Activated CD4-positive, alpha-beta T cell treated with anti-CD3 and anti-CD28 coated beads, Interleukin-2, amount 10 ng/mL, durations not matched to agents 7 days and 5 days (primary cell): Measurements from ENCODE around the gene LCN9. TPM values are rescaled to one million over a fixed set of nuclear protein-coding genes. Genes with fewer than 3 reads are reported as not detected.

ENCODE experiments used
- CTCF ChIA-PET: fragments of 350-600 bp; sonication (Branson Sonifier 250); formaldehyde crosslinking; loops from one replicate; lab custom pipeline; 2021; ENCODE audit warnings: antibody characterized with exemption; lab: Charles Lee
- POLR2A ChIA-PET: fragments of 350-600 bp; sonication (Branson Sonifier 250); formaldehyde crosslinking; loops from one replicate; lab custom pipeline; 2021; ENCODE audit warnings: antibody characterized with exemption; lab: Charles Lee
- DNase-seq: peaks from one replicate; pipeline ENCODE4 v3.0.0-alpha.2; 2020
- H3K27ac Mint-ChIP-seq: one replicate; pipeline ENCODE4 v1.8.0; 2021; ENCODE audit warnings: mild to moderate bottlenecking, moderate library complexity, mixed read lengths
- H3K27me3 Mint-ChIP-seq: one replicate; pipeline ENCODE4 v1.8.0; 2021; ENCODE audit warnings: mixed read lengths
- H3K36me3 Mint-ChIP-seq: one replicate; pipeline ENCODE4 v1.8.0; 2021; ENCODE audit warnings: low read depth, mixed read lengths
- H3K4me1 Mint-ChIP-seq: one replicate; pipeline ENCODE4 v1.8.0; 2021; ENCODE audit warnings: mixed read lengths
- H3K4me3 Mint-ChIP-seq: one replicate; pipeline ENCODE4 v1.8.0; 2021; ENCODE audit warnings: mild to moderate bottlenecking, moderate library complexity, mixed read lengths
- H3K9me3 Mint-ChIP-seq: one replicate; pipeline ENCODE4 v1.8.0; 2021; ENCODE audit warnings: mixed read lengths
- total RNA-seq, 2 experiments: library from RNA; stranded (reverse); gene quantifications; one replicate each; pipeline ENCODE4 v1.2.3, GENCODE V29; 2021

Gene LCN9
- total RNA-seq, 2 experiments from 2014 or later: not detected

DNA sequence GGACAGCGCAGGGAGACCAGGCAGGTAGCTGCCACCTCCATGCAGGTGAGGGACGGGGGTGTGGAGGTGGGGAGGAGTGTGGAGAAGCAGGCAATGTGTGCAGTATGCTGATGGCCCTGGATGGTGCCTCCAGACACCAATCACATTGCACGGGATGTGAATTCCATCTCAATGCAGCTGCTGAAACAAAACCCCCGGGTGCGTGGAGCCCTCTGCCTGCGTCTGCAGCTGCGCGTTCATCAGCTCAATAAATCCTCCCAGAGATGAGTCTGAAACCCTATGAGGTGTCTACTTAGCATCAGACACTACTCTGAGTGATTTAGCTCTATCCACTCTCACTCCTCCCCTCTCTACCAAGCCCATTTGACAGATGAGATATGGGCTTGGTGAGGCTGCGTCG lies 25.9 kb downstream of the LCN9 start:
- ChIA-PET CTCF (no interaction called here), POLR2A (no interaction called here)
- Mint-ChIP-seq H3K27ac (no peak overlapping the region), H3K27me3 (no peaks in the 10 kb centered on the region), H3K4me3 (no peak overlapping the region), H3K36me3 (no peaks in the 10 kb centered on the region), H3K9me3 (no peaks in the 10 kb centered on the region), H3K4me1 (no peaks in the 10 kb centered on the region)
- no peak for DNase-seq

DNA sequence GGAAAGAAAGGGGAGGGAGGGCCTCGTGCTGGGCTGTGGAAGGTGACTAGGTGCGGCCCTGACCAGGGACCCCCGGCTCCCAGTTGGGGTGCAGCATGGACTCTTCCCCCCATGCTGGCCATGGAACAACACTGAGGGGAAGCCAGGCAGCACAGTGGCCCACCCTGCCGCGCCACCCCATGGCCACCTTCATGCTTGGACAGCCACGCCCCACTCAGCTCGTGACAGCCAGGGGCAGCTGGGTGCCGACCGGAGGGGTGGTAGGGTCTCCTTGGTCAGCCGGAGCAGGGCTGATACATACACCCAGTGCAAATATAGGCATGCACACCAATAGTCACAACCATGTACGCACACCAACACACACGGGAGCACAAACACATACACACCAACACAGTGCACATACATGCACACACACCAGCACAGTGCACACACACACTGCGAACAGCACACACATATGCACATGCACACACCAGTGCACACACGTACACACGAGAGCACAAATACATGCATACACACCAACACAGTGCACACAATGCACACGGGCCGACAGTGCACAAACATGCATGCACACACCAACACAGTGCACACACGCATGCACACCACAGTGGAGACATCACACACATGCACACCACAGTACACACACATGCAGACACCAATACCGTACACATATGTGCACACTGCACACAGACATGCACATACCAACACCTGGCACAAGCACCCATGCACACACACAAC lies 27.9 kb downstream of the LCN9 start:
- H3K4me3 Mint-ChIP-seq: no peak overlapping the region
- DNase-seq: no peak
- H3K27me3 Mint-ChIP-seq: no peaks in the 10 kb centered on the region
- H3K27ac Mint-ChIP-seq: no peak overlapping the region
- no peaks in the 10 kb centered on the region for H3K9me3 Mint-ChIP-seq
- ChIA-PET CTCF (no interaction called here), POLR2A (no interaction called here)
- no peaks in the 10 kb centered on the region for H3K4me1 Mint-ChIP-seq
- no peaks in the 10 kb centered on the region for H3K36me3 Mint-ChIP-seq

DNA sequence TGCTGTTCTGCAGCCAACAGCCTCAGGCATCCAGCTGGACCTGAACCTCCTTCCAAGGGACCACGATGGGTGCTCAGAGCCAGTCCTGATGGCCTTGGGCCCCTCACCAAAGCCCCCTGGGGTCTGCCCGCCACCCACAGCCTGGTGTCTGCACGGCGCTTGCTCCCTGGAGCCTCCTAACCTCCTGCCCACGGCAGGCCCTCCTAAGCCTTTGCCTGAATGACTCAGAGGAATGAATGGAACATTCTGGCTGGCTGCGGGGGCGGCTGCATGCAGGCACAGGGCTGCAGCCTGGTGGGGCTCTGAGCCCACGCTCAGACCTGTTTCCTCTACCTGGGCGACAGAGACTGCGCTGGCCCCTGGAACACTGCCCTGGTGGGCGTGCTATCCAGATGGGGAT lies 29.3 kb downstream of the LCN9 start:
- no peak for DNase-seq
- H3K4me1 Mint-ChIP-seq: no peaks in the 10 kb centered on the region
- no peak overlapping the region for H3K27ac Mint-ChIP-seq
- no peaks in the 10 kb centered on the region for H3K36me3 Mint-ChIP-seq
- no peaks in the 10 kb centered on the region for H3K9me3 Mint-ChIP-seq
- ChIA-PET POLR2A (no interaction called here), CTCF (no interaction called here)
- H3K4me3 Mint-ChIP-seq: no peak overlapping the region
- H3K27me3 Mint-ChIP-seq: no peaks in the 10 kb centered on the region

DNA sequence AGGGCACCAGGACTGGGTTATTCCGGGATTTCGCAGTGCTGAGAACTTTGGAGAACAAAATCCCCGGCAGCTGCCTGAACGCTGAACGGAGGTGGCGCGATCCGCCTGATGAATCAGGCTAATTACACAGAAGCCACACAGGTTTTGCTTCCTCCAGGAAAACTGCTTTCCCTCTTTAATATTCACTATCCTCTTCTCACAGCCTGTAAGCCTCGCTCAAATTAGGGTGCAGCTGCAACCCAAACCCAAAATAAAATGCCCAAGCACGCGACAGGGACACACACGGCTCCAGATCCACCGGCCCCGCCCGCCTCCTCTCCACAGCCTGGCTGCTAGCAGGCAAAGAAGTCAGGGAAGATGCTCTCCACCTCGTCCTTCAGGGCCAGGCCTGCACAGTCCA lies 30.2 kb downstream of the LCN9 start:
- ChIA-PET CTCF (no interaction called here), POLR2A (no interaction called here)
- Mint-ChIP-seq H3K27me3 (no peaks in the 10 kb centered on the region), H3K4me1 (no peaks in the 10 kb centered on the region), H3K36me3 (no peaks in the 10 kb centered on the region), H3K27ac (no peak overlapping the region), H3K4me3 (no peak overlapping the region), H3K9me3 (no peaks in the 10 kb centered on the region)
- DNase-seq: no peak

DNA sequence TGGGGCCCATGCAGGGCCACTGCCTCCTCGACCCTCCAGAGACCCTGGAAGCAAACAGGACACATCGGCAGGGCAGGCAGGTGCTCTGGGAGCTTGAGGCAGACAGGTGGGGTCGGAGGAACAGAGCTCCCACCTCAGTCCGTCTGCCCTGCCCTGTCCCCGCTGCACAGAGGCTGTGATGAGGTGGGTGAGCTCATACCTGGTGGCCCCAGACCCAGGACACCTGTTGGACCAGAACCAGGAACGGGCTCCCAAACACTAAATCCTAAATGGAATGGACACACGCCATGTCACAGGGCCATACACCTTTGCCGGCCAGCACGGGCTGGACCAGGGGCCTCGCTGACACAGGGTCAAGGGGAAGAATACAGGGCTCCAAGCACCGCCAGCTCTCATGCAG lies 30.7 kb downstream of the LCN9 start:
- no peak for DNase-seq
- H3K4me3 Mint-ChIP-seq: no peak overlapping the region
- CTCF ChIA-PET: no interaction called here
- no peak overlapping the region for H3K27ac Mint-ChIP-seq
- POLR2A ChIA-PET: interaction anchor here (0.6 kb wide), 1 partner anchor 447 kb away, joined by 3 read pairs; no protein-coding TSS in a partner anchor
- H3K36me3 Mint-ChIP-seq: no peaks in the 10 kb centered on the region
- H3K4me1 Mint-ChIP-seq: no peaks in the 10 kb centered on the region
- no peaks in the 10 kb centered on the region for H3K27me3 Mint-ChIP-seq
- no peaks in the 10 kb centered on the region for H3K9me3 Mint-ChIP-seq

DNA sequence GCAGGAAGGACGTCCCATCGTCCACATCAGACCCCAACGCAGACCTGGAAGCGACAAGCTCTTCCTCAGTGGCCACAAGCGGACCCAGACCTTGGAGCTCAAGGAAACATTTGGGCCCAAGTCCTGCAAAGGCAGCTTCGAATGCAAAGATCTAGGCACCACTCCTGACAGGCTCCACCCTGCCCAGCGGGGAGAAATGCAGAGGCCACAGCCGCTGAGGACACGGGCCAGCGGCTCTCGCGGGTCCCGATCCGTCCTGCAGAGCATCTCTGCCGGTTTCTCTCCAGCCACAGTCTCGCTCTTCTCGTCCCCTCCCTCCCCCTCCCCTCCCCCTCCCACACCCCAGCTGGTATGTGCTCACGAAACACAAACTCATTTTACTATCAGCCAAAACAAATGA lies 31.3 kb downstream of the LCN9 start:
- Mint-ChIP-seq H3K27ac (no peak overlapping the region), H3K36me3 (no peaks in the 10 kb centered on the region), H3K4me1 (no peaks in the 10 kb centered on the region), H3K27me3 (no peaks in the 10 kb centered on the region), H3K9me3 (no peaks in the 10 kb centered on the region), H3K4me3 (no peak overlapping the region)
- CTCF ChIA-PET: no interaction called here
- DNase-seq: no peak
- POLR2A ChIA-PET: interaction anchor here (0.6 kb wide), 1 partner anchor 447 kb away, joined by 3 read pairs; no protein-coding TSS in a partner anchor

DNA sequence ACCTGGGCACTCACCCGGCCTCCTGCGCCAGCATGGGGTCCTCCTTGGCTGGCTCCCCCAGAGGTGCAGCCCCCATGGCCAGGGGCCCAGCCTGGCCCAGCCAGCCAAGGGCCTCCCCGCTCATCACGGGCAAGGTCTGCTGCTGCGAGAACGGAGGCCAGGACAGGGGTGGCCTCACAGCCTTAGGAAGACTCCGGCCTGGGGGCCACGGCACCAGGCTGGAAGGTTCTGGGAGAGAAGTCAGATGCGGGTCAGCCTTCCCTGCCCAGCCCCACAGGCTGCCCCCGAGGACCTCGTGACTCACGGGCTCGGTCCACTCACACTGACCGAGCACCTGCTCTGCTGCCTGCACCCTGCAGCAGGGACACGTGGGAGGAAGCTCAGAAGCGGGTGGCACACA lies 31.9 kb downstream of the LCN9 start:
- CTCF ChIA-PET: no interaction called here
- Mint-ChIP-seq H3K9me3 (no peaks in the 10 kb centered on the region), H3K4me1 (no peaks in the 10 kb centered on the region), H3K36me3 (no peaks in the 10 kb centered on the region), H3K27me3 (no peaks in the 10 kb centered on the region), H3K4me3 (no peak overlapping the region), H3K27ac (no peak overlapping the region)
- POLR2A ChIA-PET: no interaction called here
- no peak for DNase-seq

DNA sequence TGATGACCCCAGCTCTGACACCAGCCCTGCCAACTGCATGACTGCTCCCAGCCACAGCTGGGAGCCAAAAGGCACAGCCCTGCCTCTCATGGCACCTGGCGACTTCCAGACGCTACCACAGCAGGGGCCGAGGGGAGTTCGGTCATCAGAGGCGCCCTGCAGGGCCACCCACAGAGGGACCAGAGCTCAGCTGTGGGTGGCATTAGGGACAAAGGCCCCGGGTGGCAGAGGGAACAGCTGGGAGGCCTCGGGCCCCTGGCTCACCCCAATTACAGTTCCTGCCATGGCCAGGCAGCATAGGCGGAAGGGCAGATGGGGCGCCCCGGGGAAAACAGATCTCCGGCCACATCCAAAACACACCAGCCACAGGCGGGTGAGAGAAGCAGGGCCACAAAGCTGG lies 32.5 kb downstream of the LCN9 start:
- H3K9me3 Mint-ChIP-seq: no peaks in the 10 kb centered on the region

DNA sequence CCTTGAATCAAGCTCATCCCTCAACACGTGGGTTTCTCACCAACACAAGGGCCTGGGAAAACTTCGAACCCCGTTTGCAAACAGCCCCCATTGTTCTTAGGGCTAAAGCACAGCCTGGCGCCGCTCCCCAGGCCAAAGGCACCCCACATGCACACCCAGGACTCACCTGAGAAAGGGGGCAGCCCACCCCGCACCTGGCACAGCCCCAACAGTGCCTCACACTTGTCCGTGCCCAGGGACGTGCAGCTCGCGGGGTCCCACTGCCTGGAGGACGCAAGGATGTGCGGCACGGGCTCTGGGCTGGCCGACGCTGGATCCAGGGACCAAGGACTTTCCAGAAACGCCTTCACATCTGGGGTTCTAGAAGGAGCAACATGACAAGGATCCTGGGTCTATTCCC lies 33.3 kb downstream of the LCN9 start:
- DNase-seq: no peak
- H3K27me3 Mint-ChIP-seq: no peaks in the 10 kb centered on the region
- no peaks in the 10 kb centered on the region for H3K9me3 Mint-ChIP-seq
- H3K4me1 Mint-ChIP-seq: no peaks in the 10 kb centered on the region
- CTCF ChIA-PET: no interaction called here
- POLR2A ChIA-PET: no interaction called here
- no peak overlapping the region for H3K4me3 Mint-ChIP-seq
- H3K27ac Mint-ChIP-seq: no peak overlapping the region
- no peaks in the 10 kb centered on the region for H3K36me3 Mint-ChIP-seq

More for the DNA sequence above, 32.5 kb downstream of the LCN9 start:
- H3K4me3 Mint-ChIP-seq: no peak overlapping the region
- ChIA-PET CTCF (no interaction called here), POLR2A (no interaction called here)
- H3K4me1 Mint-ChIP-seq: no peaks in the 10 kb centered on the region
- H3K36me3 Mint-ChIP-seq: no peaks in the 10 kb centered on the region
- DNase-seq: no peak
- no peaks in the 10 kb centered on the region for H3K27me3 Mint-ChIP-seq
- H3K27ac Mint-ChIP-seq: no peak overlapping the region

DNA sequence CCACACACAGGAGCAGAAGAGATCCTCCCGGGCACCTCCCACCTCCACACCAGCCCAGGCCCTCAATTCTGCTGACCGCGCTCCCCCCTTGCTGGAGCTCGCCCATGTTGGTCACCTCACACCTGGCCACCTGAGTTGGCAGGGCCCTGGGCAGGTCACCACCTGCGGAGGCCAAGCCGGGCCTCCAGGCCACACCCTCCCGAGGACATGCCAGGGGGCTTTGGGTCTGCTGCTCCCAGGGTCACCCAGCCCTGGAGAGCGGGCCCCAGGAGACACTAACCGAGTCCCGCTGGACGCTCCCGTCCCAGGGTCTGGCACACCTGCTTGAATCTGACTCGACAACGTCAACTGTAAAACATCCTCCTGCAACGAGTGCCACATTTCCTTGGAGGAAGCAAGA lies 34.1 kb downstream of the LCN9 start:
- Mint-ChIP-seq H3K27me3 (no peaks in the 10 kb centered on the region), H3K36me3 (no peaks in the 10 kb centered on the region), H3K27ac (no peak overlapping the region), H3K4me1 (no peaks in the 10 kb centered on the region), H3K9me3 (no peaks in the 10 kb centered on the region), H3K4me3 (no peak overlapping the region)
- ChIA-PET POLR2A (no interaction called here), CTCF (no interaction called here)
- DNase-seq: no peak

DNA sequence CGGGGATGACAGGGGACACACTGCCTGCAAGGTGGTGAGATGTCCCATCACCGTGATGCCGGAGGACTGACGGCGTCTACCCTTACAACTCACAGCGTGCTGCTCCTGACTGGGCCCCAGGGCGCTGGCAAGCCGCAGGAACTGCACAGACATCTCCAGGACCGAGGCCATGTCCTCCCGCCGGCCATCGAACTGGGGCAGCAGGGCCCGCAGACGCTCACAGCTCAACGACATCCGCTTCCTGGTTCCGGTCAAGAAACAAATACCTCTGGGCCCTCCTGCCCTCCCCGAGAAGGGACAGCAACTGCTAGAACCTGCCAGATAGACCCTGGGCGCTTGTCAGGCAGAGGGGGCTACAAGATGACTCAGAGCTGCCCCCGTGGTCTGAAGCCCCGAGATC lies 35.1 kb downstream of the LCN9 start:
- DNase-seq: no peak
- Mint-ChIP-seq H3K9me3 (no peaks in the 10 kb centered on the region), H3K36me3 (no peaks in the 10 kb centered on the region), H3K4me1 (no peaks in the 10 kb centered on the region), H3K4me3 (no peak overlapping the region), H3K27ac (no peak overlapping the region), H3K27me3 (no peaks in the 10 kb centered on the region)
- POLR2A ChIA-PET: no interaction called here
- CTCF ChIA-PET: no interaction called here

DNA sequence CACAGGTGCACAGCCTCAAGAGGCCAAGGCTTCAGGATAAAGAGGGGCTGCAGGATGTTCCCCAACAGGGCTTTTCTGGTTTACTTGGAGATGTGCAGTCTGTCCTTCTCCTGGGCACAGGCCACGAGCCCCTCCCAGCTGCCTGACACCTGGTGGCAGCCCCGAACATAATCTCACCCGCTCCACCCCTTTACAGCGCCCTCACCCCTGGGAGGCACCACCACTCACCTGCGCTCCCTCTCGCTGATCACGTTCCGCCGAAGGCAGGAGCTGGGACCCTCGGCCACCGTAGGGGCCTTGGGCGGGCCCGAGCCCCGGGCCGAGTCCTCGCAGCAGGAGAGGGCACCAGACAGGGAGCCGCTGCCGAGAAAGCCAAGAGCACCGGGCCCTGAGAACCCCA lies 35.7 kb downstream of the LCN9 start:
- no peaks in the 10 kb centered on the region for H3K4me1 Mint-ChIP-seq
- H3K36me3 Mint-ChIP-seq: no peaks in the 10 kb centered on the region
- DNase-seq: no peak
- CTCF ChIA-PET: no interaction called here
- H3K27ac Mint-ChIP-seq: no peak overlapping the region
- POLR2A ChIA-PET: no interaction called here
- H3K4me3 Mint-ChIP-seq: no peak overlapping the region
- H3K9me3 Mint-ChIP-seq: no peaks in the 10 kb centered on the region
- H3K27me3 Mint-ChIP-seq: no peaks in the 10 kb centered on the region

DNA sequence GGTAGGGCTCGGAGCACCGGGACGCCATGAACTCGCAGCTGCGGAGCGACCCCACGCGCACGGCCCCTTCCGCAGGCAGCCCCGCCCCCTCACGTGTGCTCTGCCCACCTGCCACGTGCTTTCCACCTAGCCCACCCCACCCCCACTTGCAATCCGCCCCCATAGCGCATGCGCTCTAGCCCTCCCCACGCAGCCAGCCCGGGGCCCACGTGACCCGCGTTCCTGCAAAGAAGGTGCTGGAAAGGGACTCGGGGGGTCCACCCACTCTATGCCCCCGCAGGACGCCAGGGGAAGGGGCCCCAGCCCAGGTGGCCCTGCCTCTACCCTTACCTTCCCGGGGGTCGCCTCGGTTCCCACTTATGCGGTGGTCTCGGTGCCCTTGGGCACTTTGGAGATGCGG lies 36.3 kb downstream of the LCN9 start, which contains the start of gene SOHLH1:
TSS of gene SOHLH1 (minus strand) at position 42 of the 400 bp plus-strand sequence. CDS start at position 28, 14 bp downstream.
- DNase-seq: no peak
- H3K9me3 Mint-ChIP-seq: no peaks in the 10 kb centered on the region
- ChIA-PET POLR2A (no interaction called here), CTCF (no interaction called here)
- no peak within 1 kb of the TSS for H3K27ac Mint-ChIP-seq
- no peaks in the 10 kb centered on the region for H3K4me1 Mint-ChIP-seq
- H3K27me3 Mint-ChIP-seq: no peaks in the 10 kb centered on the region
- H3K36me3 Mint-ChIP-seq: no peaks in the 10 kb centered on the region
- no peak within 1 kb of the TSS for H3K4me3 Mint-ChIP-seq

DNA sequence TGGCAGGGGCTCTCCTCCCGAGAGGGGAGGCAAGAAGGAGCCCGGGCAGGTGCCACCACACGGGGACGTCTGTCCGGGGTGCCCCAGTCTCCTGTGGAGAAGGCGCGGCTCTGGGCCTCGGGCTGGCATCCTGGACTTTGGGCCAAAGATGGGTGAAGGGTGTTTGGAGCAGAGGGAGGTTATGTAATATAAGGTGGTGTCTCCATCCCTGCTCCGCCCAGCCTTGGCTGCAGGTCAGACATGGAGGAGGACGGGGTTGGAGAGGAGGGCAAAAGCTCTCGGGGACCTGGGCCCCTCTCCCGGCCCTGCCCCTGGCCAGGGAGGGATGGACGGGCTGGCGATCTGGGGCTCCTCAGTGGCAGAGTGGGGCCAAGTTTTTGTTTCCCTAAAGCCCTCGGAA lies 37.4 kb downstream of the LCN9 start:
- H3K4me3 Mint-ChIP-seq: no peak overlapping the region
- H3K27ac Mint-ChIP-seq: no peak overlapping the region
- POLR2A ChIA-PET: no interaction called here
- no peak for DNase-seq
- H3K4me1 Mint-ChIP-seq: no peaks in the 10 kb centered on the region
- no peaks in the 10 kb centered on the region for H3K36me3 Mint-ChIP-seq
- no peaks in the 10 kb centered on the region for H3K27me3 Mint-ChIP-seq
- CTCF ChIA-PET: no interaction called here
- no peaks in the 10 kb centered on the region for H3K9me3 Mint-ChIP-seq
